Esophagus (tissue), 2 donors: Measurements from ENCODE around the gene PDE4D. TPM values are rescaled to one million over a fixed set of nuclear protein-coding genes. Genes with fewer than 3 reads are reported as not detected.

ENCODE experiments used
- H3K27ac ChIP-seq, 2 donors: one replicate each; pipeline ENCODE4 v1.5.1; 2013; ENCODE audit warnings: low read depth in 2 of 2, mild to moderate bottlenecking in 2 of 2, inconsistent platforms in 1 of 2, low read length in 1 of 2, moderate library complexity in 1 of 2
- H3K27me3 ChIP-seq, 2 donors: one replicate each; pipeline ENCODE4 v1.6.1; 2013; ENCODE audit warnings: low read length in 2 of 2, control low read depth in 1 of 2, mild to moderate bottlenecking in 1 of 2; ENCODE audit not compliant: insufficient read depth in 2 of 2, control insufficient read depth in 1 of 2
- H3K36me3 ChIP-seq, 2 donors: one replicate each; pipeline ENCODE4 v1.6.1; 2013; ENCODE audit warnings: low read length in 1 of 2; ENCODE audit not compliant: control insufficient read depth in 2 of 2, insufficient read depth in 2 of 2
- H3K4me1 ChIP-seq, 2 donors: one replicate each; pipeline ENCODE4 v1.6.1; 2013; ENCODE audit warnings: low read length in 1 of 2; ENCODE audit not compliant: control insufficient read depth in 2 of 2, insufficient read depth in 2 of 2
- H3K4me3 ChIP-seq, 2 donors: one replicate each; pipeline ENCODE4 v1.5.1; 2013; ENCODE audit warnings: low read length in 2 of 2, mild to moderate bottlenecking in 2 of 2, low read depth in 1 of 2, moderate library complexity in 1 of 2
- H3K9me3 ChIP-seq, 2 donors: one replicate each; pipeline ENCODE4 v1.6.1; 2013; ENCODE audit warnings: mild to moderate bottlenecking in 2 of 2, low read depth in 1 of 2, low read length in 1 of 2, moderate library complexity in 1 of 2; ENCODE audit not compliant: control insufficient read depth in 2 of 2, insufficient read depth in 1 of 2
- WGBS, 2 donors: extraction: QIAGEN DNeasy Blood & Tissue Kit; methylation state at CpG; one replicate each; pipeline ENCODE4 v1.1.7; 2013; 5-methylcytosine and 5-hydroxymethylcytosine counted together
- polyA plus RNA-seq, 2 donors: library from polyadenylated mRNA; stranded (reverse); fragments of 200-250 nt; gene quantifications; one replicate each; pipeline ENCODE4 v1.2.3, GENCODE V29; 2013
- donor health status: healthy with polysubstance abuse.
- donor health status: Bipolar disorder and iron deficiency.

Gene PDE4D
- polyA plus RNA-seq, 2 donors = 1.5 to 2.5 TPM

- H3K27me3 ChIP-seq = no peaks in the 10 kb centered on the region
- no peak overlapping the region for H3K27ac ChIP-seq
- H3K4me3 ChIP-seq = no peak overlapping the region
- H3K36me3 ChIP-seq = no peaks in the 10 kb centered on the region
- WGBS, 2 donors = 93 to 94% methylated on average over 6 of the region's 6 CpGs
- peaks cover 0 to 2% of the 10 kb centered on the region in 2 donors for H3K4me1 ChIP-seq
- H3K9me3 ChIP-seq = no peaks in the 10 kb centered on the region
Measured at GRCh38 chr5:59027145-59027907, 866.2 kb downstream of the PDE4D start.

GRCh38 chr5:59025734-59026133 is 867.8 kb downstream of the PDE4D start:
- WGBS, 2 donors = 95 to 98% methylated on average over 1 of the region's 1 CpG
- H3K27me3 ChIP-seq = no peaks in the 10 kb centered on the region
- H3K9me3 ChIP-seq = no peaks in the 10 kb centered on the region
- no peak overlapping the region for H3K27ac ChIP-seq
- no peaks in the 10 kb centered on the region for H3K36me3 ChIP-seq
- H3K4me3 ChIP-seq = no peak overlapping the region
- peaks cover 0 to 2% of the 10 kb centered on the region in 2 donors for H3K4me1 ChIP-seq

- H3K27ac ChIP-seq = no peak overlapping the region
- 59 to 70% methylated on average over 7 of the region's 7 CpGs for WGBS, 2 donors
- no peak overlapping the region for H3K4me3 ChIP-seq
- H3K4me1 ChIP-seq = peaks cover 0 to 2% of the 10 kb centered on the region in 2 donors
- no peaks in the 10 kb centered on the region for H3K9me3 ChIP-seq
- H3K27me3 ChIP-seq = no peaks in the 10 kb centered on the region
- no peaks in the 10 kb centered on the region for H3K36me3 ChIP-seq
Measured at GRCh38 chr5:59021837-59022514, 871.5 kb downstream of the PDE4D start.

GRCh38 chr5:59021286-59021673 is 872.2 kb downstream of the PDE4D start:
- Histone ChIP-seq H3K36me3 (no peaks in the 10 kb centered on the region), H3K27ac (no peak overlapping the region), H3K4me1 (peaks cover 0 to 2% of the 10 kb centered on the region in 2 donors), H3K9me3 (no peaks in the 10 kb centered on the region), H3K4me3 (no peak overlapping the region), H3K27me3 (no peaks in the 10 kb centered on the region)

- WGBS, 2 donors = 44 to 52% methylated on average over 3 of the region's 3 CpGs
- no peak overlapping the region for H3K27ac ChIP-seq
- no peaks in the 10 kb centered on the region for H3K9me3 ChIP-seq
- no peaks in the 10 kb centered on the region for H3K36me3 ChIP-seq
- H3K4me1 ChIP-seq = peaks cover 0 to 1% of the 10 kb centered on the region in 2 donors
- H3K4me3 ChIP-seq = no peak overlapping the region
- no peaks in the 10 kb centered on the region for H3K27me3 ChIP-seq
Measured at GRCh38 chr5:59020611-59021285, 872.8 kb downstream of the PDE4D start.

GRCh38 chr5:59019078-59019477 is 874.4 kb downstream of the PDE4D start:
- no peaks in the 10 kb centered on the region for H3K9me3 ChIP-seq
- H3K4me1 ChIP-seq = no peaks in the 10 kb centered on the region
- no peak overlapping the region for H3K27ac ChIP-seq
- no peak overlapping the region for H3K4me3 ChIP-seq
- WGBS, 2 donors = 79 to 83% methylated on average over 1 of the region's 1 CpG
- no peaks in the 10 kb centered on the region for H3K36me3 ChIP-seq
- no peaks in the 10 kb centered on the region for H3K27me3 ChIP-seq

- Histone ChIP-seq H3K9me3 (no peaks in the 10 kb centered on the region), H3K4me3 (no peak overlapping the region), H3K36me3 (no peaks in the 10 kb centered on the region), H3K27ac (no peak overlapping the region), H3K27me3 (no peaks in the 10 kb centered on the region), H3K4me1 (no peaks in the 10 kb centered on the region)
- 92 to 94% methylated on average over 5 of the region's 5 CpGs for WGBS, 2 donors
Measured at GRCh38 chr5:59016925-59017324, 876.6 kb downstream of the PDE4D start.

GRCh38 chr5:59008816-59009473 is 884.6 kb downstream of the PDE4D start:
- H3K27me3 ChIP-seq = no peaks in the 10 kb centered on the region
- no peaks in the 10 kb centered on the region for H3K4me1 ChIP-seq
- no peak overlapping the region for H3K27ac ChIP-seq
- peaks cover 0 to 3% of the 10 kb centered on the region in 2 donors for H3K9me3 ChIP-seq
- H3K36me3 ChIP-seq = no peaks in the 10 kb centered on the region
- no peak overlapping the region for H3K4me3 ChIP-seq

- Histone ChIP-seq H3K4me1 (no peaks in the 10 kb centered on the region), H3K27ac (no peak overlapping the region), H3K27me3 (no peaks in the 10 kb centered on the region), H3K4me3 (no peak overlapping the region), H3K36me3 (no peaks in the 10 kb centered on the region), H3K9me3 (peaks cover 0 to 3% of the 10 kb centered on the region in 2 donors)
- 6 to 11% methylated on average over 2 of the region's 2 CpGs for WGBS, 2 donors
Measured at GRCh38 chr5:59007460-59008063, 886.0 kb downstream of the PDE4D start.
